SU-DHL-6 (cell line): ENCODE measurements around the gene AMMECR1L.
"Not testable (repeated sequence)": the region's sequence is repeated elsewhere in the genome, so short reads cannot be mapped to it uniquely, and the experiment has no call there.

Experiments used
- H2AFZ ChIP-seq: fragments of 200-600 bp; sonication (generic); 2 replicates; pipeline ENCODE4 v1.6.1; 2014; ENCODE audit warnings: low read depth, mild to moderate bottlenecking, moderate library complexity, mixed read lengths, antibody characterized with exemption, low read length; ENCODE audit not compliant: severe bottlenecking
- H3F3A ChIP-seq: fragments of 200-600 bp; shearing (Covaris generic); 2 replicates; pipeline ENCODE4 v1.6.0; 2016; ENCODE audit warnings: antibody characterized with exemption, mild to moderate bottlenecking; ENCODE audit not compliant: insufficient read depth
- H3K27ac ChIP-seq: fragments of 200-600 bp; sonication (generic); 2 replicates; pipeline ENCODE4 v1.5.1; 2016; ENCODE audit warnings: low read depth, mild to moderate bottlenecking, low read length, moderate library complexity, mixed read lengths
- H3K27me3 ChIP-seq: fragments of 200-600 bp; sonication (generic), shearing (Covaris generic); 2 replicates; pipeline ENCODE4 v1.6.0; 2014; ENCODE audit warnings: mild to moderate bottlenecking, low read length
- H3K36me3 ChIP-seq: fragments of 200-600 bp; sonication (generic); 2 replicates; pipeline ENCODE4 v1.6.1; 2014; ENCODE audit warnings: mild to moderate bottlenecking, low read length, mixed read lengths
- H3K4me2 ChIP-seq: fragments of 300-600, 200-600 bp; shearing (Covaris generic), sonication (generic); 2 replicates; pipeline ENCODE4 v1.6.0; 2014; ENCODE audit warnings: low read length, low read depth, mild to moderate bottlenecking; ENCODE audit not compliant: poor library complexity, severe bottlenecking
- H3K4me3 ChIP-seq: fragments of 200-600 bp; sonication (generic); 2 replicates; pipeline ENCODE4 v1.5.1; 2014; ENCODE audit warnings: antibody characterized with exemption, low read length, mild to moderate bottlenecking, mixed read lengths; ENCODE audit not compliant: insufficient read depth, poor library complexity, severe bottlenecking
- H3K79me2 ChIP-seq: fragments of 200-600 bp; sonication (generic); 2 replicates; pipeline ENCODE4 v1.6.1; 2014; ENCODE audit warnings: mild to moderate bottlenecking, low read length, moderate library complexity; ENCODE audit not compliant: insufficient read depth
- H3K9ac ChIP-seq: fragments of 200-600 bp; sonication (generic); 2 replicates; pipeline ENCODE4 v1.7.0; 2014; ENCODE audit warnings: mild to moderate bottlenecking, low read length
- H3K9me2 ChIP-seq: fragments of 200-600 bp; sonication (generic); replicated peaks from 2 replicates; pipeline ENCODE4 v1.6.1; 2014; ENCODE audit warnings: low read length; ENCODE audit not compliant: insufficient read depth
- H3K9me3 ChIP-seq: fragments of 200-600 bp; sonication (generic); 2 replicates; pipeline ENCODE4 v1.6.1; 2014; ENCODE audit warnings: low read length, mixed read lengths; ENCODE audit not compliant: insufficient read depth
- H4K20me1 ChIP-seq: fragments of 200-600 bp; sonication (generic); 2 replicates; pipeline ENCODE4 v1.6.1; 2014; ENCODE audit warnings: low read depth, mild to moderate bottlenecking, antibody characterized with exemption, low read length, moderate library complexity, mixed read lengths
- EZH2phosphoT487 ChIP-seq: fragments of 200-600 bp; sonication (generic), shearing (Covaris generic); conservative IDR thresholded peaks from 2 replicates; pipeline ENCODE4 v1.6.1; 2018; ENCODE audit warnings: mild to moderate bottlenecking, antibody characterized with exemption, low read length, moderate library complexity, mixed read lengths
- TF ChIP-seq, protein P1 (sequence below): fragments of 200-600 bp; sonication (generic); IDR thresholded peaks from one replicate; pipeline ENCODE4 v1.5.1; 2017; ENCODE audit warnings: antibody characterized with exemption, mild to moderate bottlenecking, low read length, moderate library complexity; ENCODE audit not compliant: insufficient read depth, poor library complexity, severe bottlenecking

The AMMECR1L gene

DNA sequence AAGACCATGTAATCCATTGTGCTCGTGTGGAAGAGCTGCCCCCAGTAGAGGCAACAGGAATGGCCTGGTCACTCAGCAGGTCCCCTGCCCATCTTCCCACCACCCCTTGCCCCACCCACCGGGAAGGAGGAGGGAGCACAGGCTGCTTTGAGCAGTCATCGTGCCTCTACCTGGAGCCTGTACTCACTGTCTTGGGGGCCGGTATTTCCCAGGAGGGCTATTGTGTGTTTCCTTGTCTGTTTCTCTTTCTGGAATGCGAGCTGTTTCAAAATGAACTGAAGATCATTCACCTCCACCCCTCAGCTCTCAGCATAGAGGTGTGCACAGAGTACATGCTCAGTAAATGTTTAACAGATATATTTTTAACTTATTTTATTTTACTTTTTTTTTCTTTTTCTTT, 7.7 kb upstream of the AMMECR1L start:
- Histone ChIP-seq H3K4me3 (no peak overlapping the region), H3K4me2 (no peak overlapping the region), H3K9ac (no peak overlapping the region), H3K27me3 (no peaks in the 10 kb centered on the region), H2AFZ (no peak overlapping the region), H3K79me2 (no peaks in the 10 kb centered on the region), H3K36me3 (no peaks in the 10 kb centered on the region), H3K9me2 (no peaks in the 10 kb centered on the region), H3K9me3 (no peaks in the 10 kb centered on the region), H4K20me1 (no peaks in the 10 kb centered on the region), H3K27ac (no peak overlapping the region), H3F3A (no peaks in the 10 kb centered on the region)
- TF ChIP-seq, protein P1, sequence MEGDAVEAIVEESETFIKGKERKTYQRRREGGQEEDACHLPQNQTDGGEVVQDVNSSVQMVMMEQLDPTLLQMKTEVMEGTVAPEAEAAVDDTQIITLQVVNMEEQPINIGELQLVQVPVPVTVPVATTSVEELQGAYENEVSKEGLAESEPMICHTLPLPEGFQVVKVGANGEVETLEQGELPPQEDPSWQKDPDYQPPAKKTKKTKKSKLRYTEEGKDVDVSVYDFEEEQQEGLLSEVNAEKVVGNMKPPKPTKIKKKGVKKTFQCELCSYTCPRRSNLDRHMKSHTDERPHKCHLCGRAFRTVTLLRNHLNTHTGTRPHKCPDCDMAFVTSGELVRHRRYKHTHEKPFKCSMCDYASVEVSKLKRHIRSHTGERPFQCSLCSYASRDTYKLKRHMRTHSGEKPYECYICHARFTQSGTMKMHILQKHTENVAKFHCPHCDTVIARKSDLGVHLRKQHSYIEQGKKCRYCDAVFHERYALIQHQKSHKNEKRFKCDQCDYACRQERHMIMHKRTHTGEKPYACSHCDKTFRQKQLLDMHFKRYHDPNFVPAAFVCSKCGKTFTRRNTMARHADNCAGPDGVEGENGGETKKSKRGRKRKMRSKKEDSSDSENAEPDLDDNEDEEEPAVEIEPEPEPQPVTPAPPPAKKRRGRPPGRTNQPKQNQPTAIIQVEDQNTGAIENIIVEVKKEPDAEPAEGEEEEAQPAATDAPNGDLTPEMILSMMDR: no peak
- no peak for TF ChIP-seq EZH2phosphoT487

DNA sequence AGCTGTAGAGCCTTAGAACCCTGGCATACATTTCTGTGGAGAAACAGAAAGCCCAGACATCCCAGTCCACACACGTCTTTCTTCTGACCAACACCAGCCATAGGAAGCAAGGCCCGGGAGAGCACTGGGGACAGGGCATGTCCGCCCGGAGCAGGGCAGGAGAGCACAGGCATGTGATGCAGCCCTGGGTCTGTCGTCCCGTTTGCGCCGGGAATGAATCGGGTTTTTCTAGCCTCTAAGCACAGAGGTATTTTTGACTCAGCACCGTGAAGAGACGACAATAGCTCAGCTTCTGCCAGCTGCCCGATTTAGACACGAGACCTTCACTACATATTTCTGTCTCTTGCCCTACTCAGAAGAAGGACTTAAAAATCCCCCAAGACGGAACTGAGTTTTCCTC, 7.3 kb upstream of the AMMECR1L start:
- Histone ChIP-seq H3K4me2 (no peak overlapping the region), H3K27ac (no peak overlapping the region), H3K9ac (no peak overlapping the region), H3K9me3 (no peaks in the 10 kb centered on the region), H3F3A (no peaks in the 10 kb centered on the region), H3K36me3 (no peaks in the 10 kb centered on the region), H4K20me1 (no peaks in the 10 kb centered on the region), H3K79me2 (no peaks in the 10 kb centered on the region), H2AFZ (no peak overlapping the region), H3K9me2 (no peaks in the 10 kb centered on the region), H3K4me3 (no peak overlapping the region), H3K27me3 (no peaks in the 10 kb centered on the region)
- TF ChIP-seq EZH2phosphoT487: no peak
- TF ChIP-seq, protein P1: no peak

DNA sequence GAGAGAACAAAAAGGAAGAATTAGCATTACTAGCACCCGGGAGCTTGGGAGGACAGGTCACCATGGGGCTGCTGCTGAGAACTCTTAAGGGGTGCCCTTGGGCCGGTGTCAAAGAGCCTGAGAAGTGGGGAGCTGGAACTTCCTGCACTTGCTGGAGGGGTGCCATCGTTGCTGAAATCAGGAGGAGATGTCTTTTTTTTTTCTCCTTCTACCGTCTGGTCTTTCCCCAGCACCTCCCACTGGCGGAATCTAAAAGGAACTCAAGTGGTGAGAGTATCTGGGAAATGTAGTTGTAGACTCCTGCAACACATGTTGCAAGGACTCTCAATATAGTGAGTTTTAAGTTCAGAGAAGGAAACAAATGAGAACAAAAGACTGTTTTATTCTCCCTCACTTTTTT, 6.1 kb upstream of the AMMECR1L start:
- no peak overlapping the region for H3K4me2 ChIP-seq
- no peaks in the 10 kb centered on the region for H3F3A ChIP-seq
- no peaks in the 10 kb centered on the region for H3K27me3 ChIP-seq
- H3K27ac ChIP-seq: no peak overlapping the region
- H3K9me2 ChIP-seq: no peaks in the 10 kb centered on the region
- no peak overlapping the region for H2AFZ ChIP-seq
- H3K9ac ChIP-seq: no peak overlapping the region
- no peaks in the 10 kb centered on the region for H3K79me2 ChIP-seq
- H3K4me3 ChIP-seq: no peak overlapping the region
- H3K9me3 ChIP-seq: no peaks in the 10 kb centered on the region
- H4K20me1 ChIP-seq: no peaks in the 10 kb centered on the region
- H3K36me3 ChIP-seq: no peaks in the 10 kb centered on the region
- TF ChIP-seq, protein P1: no peak
- TF ChIP-seq EZH2phosphoT487: no peak

DNA sequence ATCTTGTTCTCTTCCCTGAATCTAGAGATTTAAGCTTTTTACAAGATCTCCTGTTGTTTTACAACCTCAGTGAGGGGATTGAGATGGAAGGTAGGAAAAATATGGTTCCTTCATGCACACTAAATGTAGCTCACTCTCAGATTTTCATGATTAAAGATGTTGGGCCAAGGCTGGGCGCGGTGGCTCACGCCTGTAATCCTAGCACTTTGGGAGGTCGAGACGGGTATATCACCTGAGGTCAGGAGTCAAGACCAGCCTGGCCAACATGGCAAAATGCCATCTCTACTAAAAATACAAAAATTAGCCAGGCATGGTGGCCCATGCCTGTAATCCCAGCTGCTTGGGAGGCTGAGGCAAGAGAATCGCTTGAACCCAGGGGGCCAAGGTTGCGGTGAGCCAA, 5.0 kb upstream of the AMMECR1L start:
- H3K9ac ChIP-seq, H3K27me3 ChIP-seq, H3F3A ChIP-seq, H3K4me2 ChIP-seq, H3K36me3 ChIP-seq, H3K27ac ChIP-seq, H3K9me2 ChIP-seq, H4K20me1 ChIP-seq, H3K79me2 ChIP-seq, H2AFZ ChIP-seq, H3K4me3 ChIP-seq, H3K9me3 ChIP-seq: not testable (repeated sequence)
